Right ventricle myocardium superior (tissue), 1 donor: Measurements from ENCODE around the gene ADGRG6. TPM values are rescaled to one million over a fixed set of nuclear protein-coding genes. Genes with fewer than 3 reads are reported as not detected.
"Not testable (repeated sequence)": the region's sequence is repeated elsewhere in the genome, so short reads cannot be mapped to it uniquely, and the experiment has no call there.

ENCODE experiments used
- ATAC-seq: fragments of 200-7000 bp; cut with Tn5 transposase; one replicate; pipeline ENCODE4 v1.9.1; 2020; ENCODE audit warnings: mild to moderate bottlenecking; ENCODE audit not compliant: poor library complexity
- DNase-seq: peaks from one replicate; pipeline ENCODE4 v3.0.0-alpha.2; 2020
- intact Hi-C: fragments of 100-400 bp; cut with DNase I; formaldehyde crosslinking; loops from one replicate; pipeline ENCODE4 v1.11.2; 2022
- total RNA-seq: library from RNA; stranded (reverse); fragmentation: NEBNext Ultra II Directional; extraction: Animal tissue kit (Norgen Biotek cat#: 25700); gene quantifications from one replicate; pipeline ENCODE4 v1.2.1, GENCODE V29; 2021
- donor health status: DM: no; HTN: yes; CAD: no; lungs with severe emphysema.

The ADGRG6 gene
- total RNA-seq, 1 donor from 2014 or later = 3.2 TPM

- no peak for ATAC-seq
- DNase-seq = no peak
- intact Hi-C loops = no loop called here
Observed at GRCh38 chr6:142413111-142413510, 111.3 kb downstream of the ADGRG6 start.

GRCh38 chr6:142414462-142415250, 112.8 kb downstream of the ADGRG6 start:
- ATAC-seq = no peak
- DNase-seq = no peak
- intact Hi-C loops = no loop called here

GRCh38 chr6:142416179-142416578, 114.4 kb downstream of the ADGRG6 start:
- ATAC-seq = no peak
- intact Hi-C loops = no loop called here
- DNase-seq = no peak

- no peak for DNase-seq
- ATAC-seq = no peak
- intact Hi-C loops = no loop called here
Observed at GRCh38 chr6:142416686-142417085, 114.9 kb downstream of the ADGRG6 start.

- intact Hi-C loops = no loop called here
- no peak for ATAC-seq
- DNase-seq = no peak
Observed at GRCh38 chr6:142417331-142417750, 115.5 kb downstream of the ADGRG6 start.

- DNase-seq (no peak), ATAC-seq (no peak)
- intact Hi-C loops = no loop called here
Observed at GRCh38 chr6:142419071-142419470, 117.3 kb downstream of the ADGRG6 start.

GRCh38 chr6:142420802-142421201, 119.0 kb downstream of the ADGRG6 start:
- ATAC-seq (no peak), DNase-seq (no peak)
- intact Hi-C loops = no loop called here

GRCh38 chr6:142421285-142422117, 119.7 kb downstream of the ADGRG6 start:
- ATAC-seq = no peak
- intact Hi-C loops = no loop called here
- DNase-seq = no peak

- ATAC-seq, DNase-seq, intact Hi-C loops: not testable (repeated sequence)
Observed at GRCh38 chr6:142426444-142427132, 124.8 kb downstream of the ADGRG6 start.

- ATAC-seq, intact Hi-C loops, DNase-seq: not testable (repeated sequence)
Observed at GRCh38 chr6:142428468-142428867, 126.7 kb downstream of the ADGRG6 start.

- DNase-seq = no peak
- ATAC-seq = no peak
Observed at GRCh38 chr6:142429195-142429594, 127.4 kb downstream of the ADGRG6 start.

GRCh38 chr6:142433419-142433818, 131.6 kb downstream of the ADGRG6 start:
- DNase-seq (no peak), ATAC-seq (no peak)
- intact Hi-C loops = no loop called here

More at GRCh38 chr6:142429195-142429594, 127.4 kb downstream of the ADGRG6 start:
- intact Hi-C loops = no loop called here

GRCh38 chr6:142438898-142439297, 137.1 kb downstream of the ADGRG6 start:
- no peak for ATAC-seq
- intact Hi-C loops = no loop called here
- no peak for DNase-seq

- no peak for DNase-seq
- intact Hi-C loops = no loop called here
- ATAC-seq = no peak
Observed at GRCh38 chr6:142440600-142441293, 138.9 kb downstream of the ADGRG6 start.

GRCh38 chr6:142441716-142442115, 139.9 kb downstream of the ADGRG6 start:
- intact Hi-C loops = no loop called here
- ATAC-seq (no peak), DNase-seq (no peak)

GRCh38 chr6:142443102-142443501, 141.3 kb downstream of the ADGRG6 start:
- intact Hi-C loops = no loop called here
- no peak for ATAC-seq

GRCh38 chr6:142443532-142443931, 141.7 kb downstream of the ADGRG6 start:
- ATAC-seq = no peak
- DNase-seq = no peak
- intact Hi-C loops = no loop called here

More at GRCh38 chr6:142443102-142443501, 141.3 kb downstream of the ADGRG6 start:
- DNase-seq = no peak

- intact Hi-C loops = no loop called here
- no peak for ATAC-seq
- no peak for DNase-seq
Observed at GRCh38 chr6:142444376-142444775, 142.6 kb downstream of the ADGRG6 start.

- ATAC-seq = no peak
- DNase-seq = no peak
- intact Hi-C loops = no loop called here
Observed at GRCh38 chr6:142444881-142445301, 143.1 kb downstream of the ADGRG6 start.
